ENCODE measurements around the gene MVB12B. TPM values are rescaled to one million over a fixed set of nuclear protein-coding genes. Genes with fewer than 3 reads are reported as not detected.

Gene MVB12B
- total RNA-seq, 1 experiment from 2014 or later: 9.4 TPM

GRCh38 chr9:126394802-126395201 lies 68.2 kb downstream of the MVB12B start:
- Histone ChIP-seq H3K9me3 (ENCODE audit: control insufficient read depth, insufficient read depth, low read depth, low read length) (no peaks in the 10 kb centered on the region), H3K4me1 (ENCODE audit: control insufficient read depth, insufficient read depth, low read length) (no peaks in the 10 kb centered on the region), H3K4me3 (ENCODE audit: low read depth in 2 of 2, low read length in 2 of 2) (no peak overlapping the region), H3K27me3 (ENCODE audit: control insufficient read depth, insufficient read depth, low read length) (no peaks in the 10 kb centered on the region), H3K36me3 (ENCODE audit: control insufficient read depth, insufficient read depth, low read length) (no peaks in the 10 kb centered on the region), H3K27ac (ENCODE audit: low read length) (no peak overlapping the region)
- no peak for TF ChIP-seq TCF7L2 (IDR thresholded peaks at IDR 0.05; ENCODE audit: low read depth, low read length)
- TF ChIP-seq POLR2AphosphoS5 (IDR thresholded peaks at IDR 0.05; ENCODE audit: low read depth, low read length): no peak
- no peak for ATAC-seq
- in situ Hi-C loops (cut with HindIII; ENCODE audit: low pct_unique_long_range_greater_than_20kb, low sequenced_read_pairs): no loop called here
- ChIA-PET CTCF (no interaction called here), POLR2A (no interaction called here)
- no peak for DNase-seq (ENCODE audit: low read depth, low spot score)
- intact Hi-C loops (cut with micrococcal nuclease; ENCODE audit: unreplicated experiment): no loop called here
- BruUV-seq (replicated peaks): no TSS peak

- no peak overlapping the region for H3K27ac ChIP-seq (ENCODE audit: low read length)
- TF ChIP-seq TCF7L2 (IDR thresholded peaks at IDR 0.05; ENCODE audit: low read depth, low read length): no peak
- no peak for TF ChIP-seq CTCF (IDR thresholded peaks at IDR 0.05)
- intact Hi-C loops (cut with micrococcal nuclease; ENCODE audit: unreplicated experiment) (no loop called here), in situ Hi-C loops (cut with HindIII; ENCODE audit: low pct_unique_long_range_greater_than_20kb, low sequenced_read_pairs) (no loop called here)
- H3K36me3 ChIP-seq (ENCODE audit: control insufficient read depth, insufficient read depth, low read length): no peaks in the 10 kb centered on the region
- no peak overlapping the region for H3K4me3 ChIP-seq (ENCODE audit: low read depth in 2 of 2, low read length in 2 of 2)
- ChIA-PET CTCF (no interaction called here), POLR2A (no interaction called here)
- H3K9me3 ChIP-seq (ENCODE audit: control insufficient read depth, insufficient read depth, low read depth, low read length): no peaks in the 10 kb centered on the region
- no peaks in the 10 kb centered on the region for H3K27me3 ChIP-seq (ENCODE audit: control insufficient read depth, insufficient read depth, low read length)
- no TSS peak for BruUV-seq (replicated peaks)
- no peak for DNase-seq (ENCODE audit: low read depth, low spot score)
- no peaks in the 10 kb centered on the region for H3K4me1 ChIP-seq (ENCODE audit: control insufficient read depth, insufficient read depth, low read length)
- no peak for ATAC-seq
Observed at GRCh38 chr9:126395439-126396212, 69.0 kb downstream of the MVB12B start.

GRCh38 chr9:126397056-126397455 lies 70.4 kb downstream of the MVB12B start:
- intact Hi-C loops (cut with micrococcal nuclease; ENCODE audit: unreplicated experiment) (no loop called here), in situ Hi-C loops (cut with HindIII; ENCODE audit: low pct_unique_long_range_greater_than_20kb, low sequenced_read_pairs) (no loop called here)
- ATAC-seq (0 out of 2 replicates have a peak, but pooled peaks have one; percentile 23), DNase-seq (ENCODE audit: low read depth, low spot score) (no peak)
- BruUV-seq (replicated peaks): no TSS peak
- Histone ChIP-seq H3K9me3 (ENCODE audit: control insufficient read depth, insufficient read depth, low read depth, low read length) (no peaks in the 10 kb centered on the region), H3K4me3 (ENCODE audit: low read depth in 2 of 2, low read length in 2 of 2) (no peak overlapping the region), H3K4me1 (ENCODE audit: control insufficient read depth, insufficient read depth, low read length) (no peaks in the 10 kb centered on the region), H3K27me3 (ENCODE audit: control insufficient read depth, insufficient read depth, low read length) (no peaks in the 10 kb centered on the region), H3K36me3 (ENCODE audit: control insufficient read depth, insufficient read depth, low read length) (no peaks in the 10 kb centered on the region), H3K27ac (ENCODE audit: low read length) (no peak overlapping the region)
- POLR2A ChIA-PET: no interaction called here
- TF ChIP-seq CTCF (IDR thresholded peaks at IDR 0.05) (0 out of 2 replicates have a peak, but pooled peaks have one; percentile 19), REST (IDR thresholded peaks at IDR 0.05; ENCODE audit: insufficient read depth in 1 of 2, low read depth in 2 of 2, low read length in 1 of 2) (no peak)
- CTCF ChIA-PET: no interaction called here
